GM04503 (cell line): ENCODE measurements around the gene GTF2IRD1.
A peak's percentile ranks its signal among the peaks of the same experiment; 100 is the strongest.

ENCODE experiments used
- DNase-seq: peaks from one replicate; pipeline ENCODE4 v3.0.0-alpha.2; 2012; ENCODE audit warnings: low read depth

The GTF2IRD1 gene

GRCh38 chr7:74567318-74567668, 113.6 kb downstream of the GTF2IRD1 start:
- DNase-seq: no peak

DNA sequence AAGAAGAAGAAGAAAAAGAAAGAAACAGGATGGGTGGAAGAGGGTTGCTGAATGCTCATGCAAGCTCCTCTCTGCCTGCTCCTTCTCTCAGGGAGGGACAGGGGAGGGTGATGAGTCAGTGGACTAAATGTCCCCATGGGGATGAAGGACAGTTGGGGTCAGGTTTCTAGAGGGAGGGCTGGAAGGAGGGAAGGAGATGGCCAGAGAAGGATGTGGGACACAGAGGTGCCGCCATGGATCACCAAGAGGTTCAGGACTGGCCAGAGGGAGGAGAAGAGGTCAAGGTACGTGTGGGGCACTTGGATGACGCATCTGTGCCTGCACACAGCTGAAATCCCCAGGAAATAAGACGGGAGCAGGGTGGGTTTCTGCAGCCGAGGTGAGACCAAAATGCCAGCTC, 115.0 kb downstream of the GTF2IRD1 start:
- no peak for DNase-seq

GRCh38 chr7:74569501-74570075, 115.9 kb downstream of the GTF2IRD1 start:
- no peak for DNase-seq

GRCh38 chr7:74570533-74571156, 116.9 kb downstream of the GTF2IRD1 start:
- no peak for DNase-seq

GRCh38 chr7:74572301-74572979, 118.7 kb downstream of the GTF2IRD1 start:
- no peak for DNase-seq

DNA sequence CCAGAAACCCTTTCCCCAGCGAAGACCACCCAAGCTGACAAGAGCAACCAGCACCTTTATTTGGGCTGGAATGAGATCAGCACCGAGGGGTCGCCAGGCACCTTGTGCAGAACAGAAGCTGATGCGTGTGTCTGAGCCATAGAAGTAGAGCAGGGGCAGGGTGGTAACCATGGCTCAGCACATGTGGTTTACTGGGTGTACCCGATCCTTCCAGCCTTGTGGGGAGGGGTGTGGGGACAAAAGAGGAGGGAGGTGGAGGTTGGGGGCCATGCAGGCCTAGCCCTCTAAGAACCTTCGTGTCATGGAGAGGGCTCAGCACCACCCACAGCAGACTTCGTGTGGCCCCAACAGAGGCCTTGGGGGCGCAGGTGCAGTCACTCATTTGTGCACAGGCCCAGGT, 119.8 kb downstream of the GTF2IRD1 start:
- DNase-seq: no peak

- no peak for DNase-seq
Observed at GRCh38 chr7:74575083-74575784, 121.5 kb downstream of the GTF2IRD1 start.

GRCh38 chr7:74575811-74576210, 122.1 kb downstream of the GTF2IRD1 start:
- no peak for DNase-seq

- DNase-seq: no peak
Observed at GRCh38 chr7:74579800-74580685, 126.3 kb downstream of the GTF2IRD1 start.

DNA sequence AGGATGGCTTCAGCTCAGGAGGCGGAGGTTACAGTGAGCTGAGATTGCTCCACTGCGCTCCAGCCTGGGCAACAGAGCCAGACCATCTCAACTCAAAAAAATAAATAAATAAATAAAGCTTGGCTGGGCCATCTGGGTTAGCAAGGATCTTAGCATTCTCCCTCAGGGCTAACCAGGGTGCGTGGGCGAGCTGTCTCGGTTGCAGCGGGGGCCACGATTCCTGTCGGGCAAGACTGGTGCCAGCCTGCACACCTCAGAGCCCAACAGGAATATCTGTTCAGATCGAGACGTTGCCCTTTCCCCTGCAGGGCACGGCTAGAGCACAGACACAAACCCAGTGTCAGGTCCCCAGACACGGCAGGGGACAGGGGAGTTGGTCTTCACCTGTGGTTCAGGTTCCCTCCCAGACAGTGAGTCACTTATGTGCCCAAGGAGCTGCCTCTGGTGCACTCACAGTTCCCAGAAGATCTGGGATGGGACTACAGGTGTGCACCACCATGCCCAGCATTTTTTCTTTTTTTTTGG, 128.3 kb downstream of the GTF2IRD1 start:
- DNase-seq: no peak

DNA sequence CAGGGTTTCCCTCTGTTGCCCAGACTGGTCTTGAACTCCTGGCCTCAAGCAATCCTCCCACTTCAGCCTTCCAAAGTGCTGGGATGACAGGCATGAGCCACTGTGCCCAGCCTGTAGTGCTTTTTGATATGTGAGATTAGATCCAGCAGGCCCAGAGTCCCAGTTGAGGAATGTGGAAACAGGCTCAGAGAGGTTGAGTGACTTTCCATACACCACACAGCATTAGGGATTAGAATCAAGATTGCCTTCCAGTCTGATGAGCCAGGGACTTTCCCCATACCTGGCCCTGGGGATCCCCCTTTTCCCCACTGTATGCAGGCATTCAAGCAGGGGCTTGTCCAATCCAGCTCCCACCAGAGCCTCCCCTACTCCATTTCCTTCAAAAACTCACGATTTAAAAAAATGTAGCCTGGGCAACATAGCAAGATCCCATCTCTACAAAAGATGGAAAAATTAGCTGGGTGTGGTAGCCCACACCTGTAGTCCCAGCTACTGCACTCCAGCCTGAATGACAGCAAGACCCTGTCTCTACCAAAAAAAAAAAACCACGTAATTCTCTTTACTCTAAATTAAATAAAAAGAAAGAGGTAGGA, 128.8 kb downstream of the GTF2IRD1 start:
- no peak for DNase-seq

DNA sequence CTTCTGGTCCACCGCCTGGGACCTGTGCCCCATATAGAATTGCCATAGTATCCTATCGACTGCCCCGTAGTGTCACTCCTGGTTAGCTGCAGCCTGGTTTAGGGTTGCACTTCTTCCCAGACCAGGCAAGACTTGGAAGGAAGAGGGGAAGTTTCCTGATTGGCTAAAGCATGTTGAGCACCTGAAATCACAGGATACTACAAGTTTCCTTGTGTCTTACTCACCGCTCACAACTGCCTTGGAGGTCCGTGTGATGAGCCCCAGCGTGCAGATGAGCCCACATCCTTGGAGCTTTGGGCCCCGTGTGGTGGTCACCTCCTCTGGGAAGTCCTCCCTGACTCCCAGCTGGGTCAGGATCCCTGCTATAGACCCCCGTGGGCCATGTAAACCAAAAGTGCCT, 129.9 kb downstream of the GTF2IRD1 start:
- DNase-seq: no peak

DNA sequence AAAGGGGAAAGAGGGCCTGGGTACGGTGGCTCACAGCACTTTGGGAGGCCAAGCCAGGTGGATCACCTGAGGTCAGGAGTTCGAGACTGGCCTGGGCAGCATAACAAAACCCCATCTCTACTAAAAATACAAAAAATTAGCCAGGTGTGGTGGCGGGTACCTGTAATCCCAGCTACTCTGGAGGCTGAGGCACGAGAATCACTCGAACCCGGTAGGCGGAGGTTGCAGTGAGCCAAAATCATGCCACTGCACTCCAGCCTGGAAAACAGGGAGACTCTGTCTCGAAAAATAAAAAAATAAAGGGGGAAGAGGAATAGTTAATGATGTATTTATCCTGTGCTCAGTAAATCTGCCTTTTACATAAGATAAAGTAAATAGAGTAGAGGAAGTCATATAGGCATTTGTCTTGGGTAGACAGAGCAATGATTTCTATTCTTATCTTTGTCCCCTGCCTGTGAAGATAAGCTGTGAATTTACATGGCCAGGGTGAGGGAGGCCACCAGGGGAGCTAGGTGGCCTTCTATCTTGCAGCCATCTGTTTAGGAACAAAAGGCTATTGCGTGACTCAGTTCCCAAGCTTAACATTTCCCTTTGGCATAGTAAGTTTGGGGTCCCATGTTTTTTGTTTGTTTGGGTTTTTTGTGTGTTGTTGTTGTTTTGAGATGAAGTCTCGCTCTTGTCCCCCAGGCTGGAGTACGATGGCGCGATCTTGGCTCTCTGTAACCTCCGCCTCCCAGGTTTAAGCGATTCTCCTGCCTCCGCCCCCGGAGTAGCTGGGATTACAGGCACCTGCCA, 130.7 kb downstream of the GTF2IRD1 start:
- no peak for DNase-seq

- DNase-seq: no peak
Observed at GRCh38 chr7:74585844-74586243, 132.1 kb downstream of the GTF2IRD1 start.

DNA sequence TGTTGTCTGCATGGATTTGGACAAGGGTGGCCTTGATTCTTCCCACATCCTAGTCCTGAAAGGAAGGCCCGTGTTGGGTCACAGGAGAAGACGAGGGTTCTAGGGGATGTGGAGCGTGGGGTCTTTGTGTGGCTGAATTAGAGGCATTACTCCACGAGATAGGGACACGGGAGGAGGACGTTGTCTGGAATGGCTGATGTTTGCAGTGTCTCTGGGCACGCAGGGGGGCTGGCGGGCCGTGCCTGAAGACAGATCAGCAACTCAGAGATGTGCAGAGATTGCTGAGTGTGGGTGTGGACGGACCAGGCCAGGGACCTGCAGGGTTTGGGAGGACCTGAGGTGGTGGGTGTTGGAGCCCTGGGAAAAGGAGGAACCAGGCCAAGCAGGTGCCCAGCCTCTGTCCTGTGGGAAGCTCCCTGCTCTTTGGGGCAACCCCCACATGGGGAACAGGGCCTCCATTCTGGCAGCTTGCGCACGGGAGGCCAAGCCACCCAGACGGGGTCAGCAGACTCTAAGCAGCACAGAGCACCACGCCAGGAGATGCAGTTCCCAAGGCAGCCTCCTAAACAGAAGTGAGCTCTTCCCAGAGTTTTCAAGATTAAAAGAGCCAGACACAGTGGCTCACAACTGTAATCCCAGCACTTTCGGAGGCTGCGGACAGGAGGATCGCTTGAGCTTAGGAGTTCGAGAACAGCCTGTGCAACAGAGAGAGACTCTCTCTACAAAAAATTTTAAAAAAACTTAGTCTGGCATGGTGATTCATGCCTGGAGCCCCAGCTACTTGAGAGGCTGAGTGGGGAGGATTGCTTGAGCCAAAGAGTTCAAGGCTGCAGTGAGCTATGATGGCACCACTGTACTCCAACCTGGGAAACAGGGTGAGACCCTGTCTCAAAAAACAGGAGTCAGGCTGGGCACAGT, 132.8 kb downstream of the GTF2IRD1 start:
- no peak for DNase-seq

- DNase-seq: peak; percentile 50
Observed at GRCh38 chr7:74587435-74588126, 133.9 kb downstream of the GTF2IRD1 start.

GRCh38 chr7:74590813-74591212, 137.1 kb downstream of the GTF2IRD1 start:
- no peak for DNase-seq

GRCh38 chr7:74598558-74598957, 144.9 kb downstream of the GTF2IRD1 start:
- peak; percentile 69 for DNase-seq

DNA sequence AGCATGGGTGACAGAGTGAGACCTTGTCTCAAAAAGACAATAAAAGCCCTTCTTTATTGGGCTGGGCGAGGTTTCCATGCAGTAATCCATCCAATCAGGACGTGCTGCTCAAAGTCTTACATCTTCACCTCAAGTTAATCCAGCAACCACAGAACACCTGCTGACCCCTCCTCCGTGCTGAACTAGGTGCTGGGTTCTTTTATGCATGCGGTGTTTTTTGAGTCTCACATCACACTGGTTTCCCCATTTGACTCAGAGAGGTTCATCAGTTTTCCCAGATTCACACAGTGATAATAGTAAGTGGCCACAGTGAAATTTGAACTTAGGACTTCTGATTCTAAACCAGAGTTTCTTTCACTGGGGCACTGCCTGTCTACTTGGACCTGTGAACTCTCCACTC, 145.5 kb downstream of the GTF2IRD1 start:
- DNase-seq: no peak
